Occipital lobe (tissue), 2 donors: ENCODE data around the gene NID2. TPM values are rescaled to one million over a fixed set of nuclear protein-coding genes. Genes with fewer than 3 reads are reported as not detected.

ENCODE experiments used
- DNase-seq: peaks from one replicate; lab custom pipeline; 2025; lab: John Stamatoyannopoulos, UW
- total RNA-seq: library from RNA; depleted of rRNA; stranded (reverse); fragments of >200 nt; gene quantifications from one replicate; pipeline ENCODE4 v1.2.3, GENCODE V29; 2014

The NID2 gene
- total RNA-seq, 1 donor from 2014 or later = 8.9 TPM

- DNase-seq = no peak
Measured at GRCh38 chr14:52053044-52053443, 15.8 kb downstream of the NID2 start.

GRCh38 chr14:52052288-52052943 lies 16.4 kb downstream of the NID2 start:
- no peak for DNase-seq

GRCh38 chr14:52051871-52052270 lies 17.0 kb downstream of the NID2 start:
- DNase-seq = no peak

GRCh38 chr14:52051251-52051650 lies 17.6 kb downstream of the NID2 start:
- no peak for DNase-seq

- no peak for DNase-seq
Measured at GRCh38 chr14:52049721-52050588, 18.9 kb downstream of the NID2 start.

GRCh38 chr14:52049271-52049670 lies 19.6 kb downstream of the NID2 start:
- no peak for DNase-seq

GRCh38 chr14:52048641-52049204 lies 20.1 kb downstream of the NID2 start:
- no peak for DNase-seq

- no peak for DNase-seq
Measured at GRCh38 chr14:52048116-52048515, 20.7 kb downstream of the NID2 start.

GRCh38 chr14:52046376-52046917 lies 22.4 kb downstream of the NID2 start:
- no peak for DNase-seq

GRCh38 chr14:52044791-52045522 lies 23.9 kb downstream of the NID2 start:
- DNase-seq = no peak

- no peak for DNase-seq
Measured at GRCh38 chr14:52043690-52044089, 25.2 kb downstream of the NID2 start.

GRCh38 chr14:52042371-52043289 lies 26.2 kb downstream of the NID2 start:
- no peak for DNase-seq

GRCh38 chr14:52040598-52040997 lies 28.3 kb downstream of the NID2 start:
- no peak for DNase-seq

GRCh38 chr14:52039124-52039815 lies 29.6 kb downstream of the NID2 start:
- DNase-seq = no peak

- DNase-seq = no peak
Measured at GRCh38 chr14:52033101-52033642, 35.7 kb downstream of the NID2 start.

GRCh38 chr14:52032204-52032801 lies 36.6 kb downstream of the NID2 start:
- no peak for DNase-seq

GRCh38 chr14:52031781-52032180 lies 37.1 kb downstream of the NID2 start:
- no peak for DNase-seq

- DNase-seq = no peak
Measured at GRCh38 chr14:52029881-52030280, 39.0 kb downstream of the NID2 start.

- DNase-seq = peak; percentile 30
Measured at GRCh38 chr14:52026901-52027300, 42.0 kb downstream of the NID2 start.
